Psoas muscle (tissue), 8 donors: ENCODE measurements around the gene CD4. TPM values are rescaled to one million over a fixed set of nuclear protein-coding genes. Genes with fewer than 3 reads are reported as not detected.
A peak's percentile ranks its signal among the peaks of the same experiment; 100 is the strongest.

Experiments used
- ATAC-seq, 4 donors: fragments of 200-7000 bp; cut with Tn5 transposase; one replicate each; pipeline ENCODE4 v1.9.1; 2020; ENCODE audit warnings: moderate library complexity in 3 of 4, mild to moderate bottlenecking in 2 of 4
- DNase-seq, 2 donors: peaks; one replicate each; pipeline ENCODE4 v3.0.0-alpha.2; 2020
- H3K27ac ChIP-seq: fragments of 200-600 bp; one replicate; pipeline ENCODE4 v1.8.0; 2022
- H3K27me3 ChIP-seq, 3 donors: fragments of 200-600 bp in 1 of 3; one replicate each; pipeline versions ENCODE4 v1.6.1 to v1.8.0; 2013 to 2022; ENCODE audit warnings: low read length in 2 of 3, mild to moderate bottlenecking in 2 of 3, moderate library complexity in 1 of 3; ENCODE audit not compliant: insufficient read depth in 3 of 3
- H3K36me3 ChIP-seq, 2 donors: fragments of 200-600 bp in 1 of 2; one replicate each; pipeline versions ENCODE4 v1.6.1 to v1.8.0; 2013 to 2022; ENCODE audit warnings: low read depth in 1 of 2, mild to moderate bottlenecking in 1 of 2, moderate library complexity in 1 of 2; ENCODE audit not compliant: insufficient read depth in 1 of 2
- H3K4me1 ChIP-seq: fragments of 200-600 bp; one replicate; pipeline ENCODE4 v1.8.0; 2022
- H3K4me3 ChIP-seq: fragments of 200-600 bp; one replicate; pipeline ENCODE4 v1.8.0; 2022; ENCODE audit warnings: mild to moderate bottlenecking
- H3K9me3 ChIP-seq: fragments of 200-600 bp; one replicate; pipeline ENCODE4 v1.8.0; 2022
- WGBS, 3 donors: extraction: QIAGEN DNeasy Blood & Tissue Kit; methylation state at CpG; one replicate each; pipeline versions ENCODE4 v1.1.6 to v1.1.7; 2013; 5-methylcytosine and 5-hydroxymethylcytosine counted together
- intact Hi-C, 2 donors: fragments of 100-400 bp; cut with DNase I; formaldehyde crosslinking; loops; one replicate each; pipeline versions ENCODE4 v1.11.0 to v1.14.2; 2022
- polyA plus RNA-seq, 3 donors: library from polyadenylated mRNA; stranded (reverse); fragments of 200-250 nt; gene quantifications; one replicate each; pipeline ENCODE4 v1.2.3, GENCODE V29; 2013
- total RNA-seq, 4 donors: library from RNA; stranded (reverse); fragmentation: NEBNext Ultra II Directional in 2 of 4; extraction: Animal tissue kit (Norgen Biotek cat#: 25700) in 2 of 4; gene quantifications; one replicate each; pipeline versions ENCODE4 v1.2.1 to v1.2.4, GENCODE V29; 2021 to 2023
- TF ChIP-seq, protein P1 (sequence below): fragments of 200-600 bp; IDR thresholded peaks from one replicate; pipeline ENCODE4 v1.8.0; 2022; ENCODE audit warnings: antibody characterized with exemption
- donor health status: healthy with polysubstance abuse.
- donor health status: DM: no; HTN: no; CAD: no; lungs with moderate emphysema.
- donor health status: Bipolar disorder and iron deficiency.
- donor health status: healthy.
- donor health status: DM: yes; HTN: yes; CAD: no.
- donor health status: DM: no; HTN: no; CAD: no.
- donor health status: DM: no; HTN: no; CAD: no.
- donor health status: DM: yes; HTN: yes; CAD: no.

CD4 gene
- total and polyA plus RNA-seq, 7 donors = 0.47 to 4.9 (median 2.3) TPM

DNA sequence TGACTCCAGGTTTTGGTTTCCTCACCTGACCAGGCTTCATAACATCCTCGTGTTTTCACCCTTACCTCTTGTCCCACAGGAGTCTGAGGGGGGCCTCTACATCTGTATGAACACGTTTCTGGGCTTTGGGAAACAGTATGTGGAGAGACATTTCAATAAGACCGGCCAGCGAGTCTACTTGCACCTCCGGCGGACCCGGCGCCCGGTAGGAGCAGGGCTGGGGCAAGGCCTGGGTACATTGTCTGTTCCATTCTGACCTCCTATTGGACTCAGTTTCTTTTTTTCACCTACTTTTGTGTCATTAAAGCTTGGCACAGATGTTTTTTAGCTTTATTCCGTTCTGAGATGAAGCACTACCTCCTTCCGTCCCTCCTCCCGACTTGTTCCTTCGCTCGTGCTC, 66.0 kb downstream of the CD4 start:
- TF ChIP-seq, protein P1, sequence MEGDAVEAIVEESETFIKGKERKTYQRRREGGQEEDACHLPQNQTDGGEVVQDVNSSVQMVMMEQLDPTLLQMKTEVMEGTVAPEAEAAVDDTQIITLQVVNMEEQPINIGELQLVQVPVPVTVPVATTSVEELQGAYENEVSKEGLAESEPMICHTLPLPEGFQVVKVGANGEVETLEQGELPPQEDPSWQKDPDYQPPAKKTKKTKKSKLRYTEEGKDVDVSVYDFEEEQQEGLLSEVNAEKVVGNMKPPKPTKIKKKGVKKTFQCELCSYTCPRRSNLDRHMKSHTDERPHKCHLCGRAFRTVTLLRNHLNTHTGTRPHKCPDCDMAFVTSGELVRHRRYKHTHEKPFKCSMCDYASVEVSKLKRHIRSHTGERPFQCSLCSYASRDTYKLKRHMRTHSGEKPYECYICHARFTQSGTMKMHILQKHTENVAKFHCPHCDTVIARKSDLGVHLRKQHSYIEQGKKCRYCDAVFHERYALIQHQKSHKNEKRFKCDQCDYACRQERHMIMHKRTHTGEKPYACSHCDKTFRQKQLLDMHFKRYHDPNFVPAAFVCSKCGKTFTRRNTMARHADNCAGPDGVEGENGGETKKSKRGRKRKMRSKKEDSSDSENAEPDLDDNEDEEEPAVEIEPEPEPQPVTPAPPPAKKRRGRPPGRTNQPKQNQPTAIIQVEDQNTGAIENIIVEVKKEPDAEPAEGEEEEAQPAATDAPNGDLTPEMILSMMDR = no peak
- intact Hi-C loops = no loop called here
- peak in 1 of 2 donors; percentile 39 for DNase-seq
- Histone ChIP-seq H3K4me1 (peaks cover 14% of the 10 kb centered on the region), H3K36me3 (peaks cover 12 to 59% of the 10 kb centered on the region in 2 donors), H3K4me3 (no peak overlapping the region), H3K27ac (no peak overlapping the region), H3K9me3 (no peaks in the 10 kb centered on the region), H3K27me3 (no peaks in the 10 kb centered on the region)
- WGBS, 3 donors = 90% methylated on average over 14 of the region's 14 CpGs
- no peak for ATAC-seq

DNA sequence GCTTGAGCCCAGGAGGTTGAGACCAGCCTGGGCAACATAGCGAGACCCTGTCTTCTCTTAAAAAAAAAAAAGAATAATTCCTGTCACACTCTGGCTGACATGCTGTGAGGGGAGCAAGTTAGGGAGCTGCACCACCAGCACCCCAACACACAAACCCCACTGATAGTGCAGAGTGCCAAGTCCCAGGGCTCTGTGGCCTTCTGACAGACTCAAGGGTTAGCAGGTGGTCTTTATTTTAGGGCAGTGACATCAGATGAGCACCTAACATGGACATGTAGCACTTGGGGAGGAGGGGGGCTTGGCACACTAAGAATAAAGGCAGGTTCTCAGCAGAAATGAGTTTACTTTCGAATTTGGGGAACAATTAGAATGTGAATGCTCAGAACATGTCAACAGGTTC, 69.5 kb downstream of the CD4 start:
- no peak for DNase-seq
- H3K27ac ChIP-seq = no peak overlapping the region
- no peak overlapping the region for H3K4me3 ChIP-seq
- no peak for ATAC-seq
- peaks cover 15 to 94% of the 10 kb centered on the region in 2 donors for H3K36me3 ChIP-seq
- peaks cover 3% of the 10 kb centered on the region for H3K4me1 ChIP-seq
- H3K27me3 ChIP-seq = no peaks in the 10 kb centered on the region
- TF ChIP-seq, protein P1 = no peak
- no peaks in the 10 kb centered on the region for H3K9me3 ChIP-seq
- 94 to 98% (median 96%) methylated on average over 2 of the region's 2 CpGs for WGBS, 3 donors
- intact Hi-C loops = no loop called here

DNA sequence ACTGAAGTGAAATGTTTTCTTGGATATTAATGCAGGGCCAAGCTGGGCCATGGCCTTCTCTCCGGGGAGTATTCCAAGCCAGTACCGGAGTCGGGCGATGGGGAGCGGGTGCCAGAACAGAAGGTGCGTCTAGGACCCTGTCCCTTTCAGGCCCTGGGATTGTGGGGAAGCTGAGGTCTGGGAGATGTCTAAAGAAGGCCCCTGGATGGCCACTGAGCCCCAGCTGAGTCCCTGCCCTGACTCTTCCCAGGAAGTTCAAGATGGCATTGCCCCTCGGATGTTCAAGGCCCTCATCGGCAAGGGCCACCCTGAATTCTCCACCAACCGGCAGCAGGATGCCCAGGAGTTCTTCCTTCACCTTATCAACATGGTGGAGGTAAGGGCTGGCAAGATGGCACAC, 70.8 kb downstream of the CD4 start:
- TF ChIP-seq, protein P1 = no peak
- H3K36me3 ChIP-seq = peaks cover 15 to 100% of the 10 kb centered on the region in 2 donors
- ATAC-seq (no peak), DNase-seq (no peak)
- intact Hi-C loops = loop anchor here in 1 of 2 donors (10.0 kb wide), 1 partner anchor 255 kb away; no protein-coding TSS in a partner anchor
- H3K27ac ChIP-seq = no peak overlapping the region
- H3K4me1 ChIP-seq = no peaks in the 10 kb centered on the region
- H3K27me3 ChIP-seq = no peaks in the 10 kb centered on the region
- 93 to 96% (median 94%) methylated on average over 9 of the region's 9 CpGs for WGBS, 3 donors
- H3K9me3 ChIP-seq = no peaks in the 10 kb centered on the region
- H3K4me3 ChIP-seq = no peak overlapping the region

DNA sequence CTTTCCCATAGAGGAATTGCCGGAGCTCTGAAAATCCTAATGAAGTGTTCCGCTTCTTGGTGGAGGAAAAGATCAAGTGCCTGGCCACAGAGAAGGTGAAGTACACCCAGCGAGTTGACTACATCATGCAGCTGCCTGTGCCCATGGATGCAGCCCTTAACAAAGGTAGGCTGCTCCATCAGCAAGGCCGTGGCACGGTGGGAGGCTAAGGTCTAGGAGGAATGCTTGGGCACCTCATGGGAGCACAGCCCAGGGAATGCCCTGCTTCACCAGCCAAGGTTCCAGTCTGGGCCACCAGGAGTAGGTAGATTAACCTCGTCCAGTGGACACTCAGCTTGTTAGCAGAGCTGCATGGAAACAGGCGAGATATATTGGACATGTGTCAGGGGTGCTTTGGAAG, 71.6 kb downstream of the CD4 start:
- intact Hi-C loops = loop anchor here in 1 of 2 donors (10.0 kb wide), 1 partner anchor 254 kb away; no protein-coding TSS in a partner anchor
- WGBS, 3 donors = 95 to 96% (median 96%) methylated on average over 7 of the region's 7 CpGs
- TF ChIP-seq, protein P1 = no peak

DNA sequence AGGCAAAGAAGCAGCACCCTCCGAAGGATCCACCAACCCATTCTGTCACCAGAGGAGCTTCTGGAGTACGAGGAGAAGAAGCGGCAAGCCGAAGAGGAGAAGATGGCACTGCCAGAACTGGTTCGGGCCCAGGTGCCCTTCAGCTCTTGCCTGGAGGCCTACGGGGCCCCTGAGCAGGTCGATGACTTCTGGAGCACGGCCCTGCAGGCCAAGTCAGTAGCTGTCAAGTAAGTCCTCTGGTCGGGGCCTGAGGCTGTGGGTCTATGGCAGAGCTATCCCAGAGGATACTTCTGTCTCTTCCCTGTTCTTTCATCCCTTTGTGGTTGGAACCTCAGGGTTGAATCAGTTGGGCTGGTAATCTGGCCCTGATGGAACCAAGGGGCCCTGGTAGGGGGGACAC, 72.1 kb downstream of the CD4 start:
- no peak for ATAC-seq
- WGBS, 3 donors = 90 to 98% (median 91%) methylated on average over 9 of the region's 9 CpGs
- Histone ChIP-seq H3K4me3 (no peak overlapping the region), H3K36me3 (peaks cover 15 to 100% of the 10 kb centered on the region in 2 donors), H3K27ac (no peak overlapping the region), H3K9me3 (no peaks in the 10 kb centered on the region), H3K27me3 (no peaks in the 10 kb centered on the region), H3K4me1 (no peaks in the 10 kb centered on the region)
- TF ChIP-seq, protein P1 = no peak
- intact Hi-C loops = loop anchor here in 1 of 2 donors (10.0 kb wide), 1 partner anchor 253 kb away; no protein-coding TSS in a partner anchor
- no peak for DNase-seq

More for the DNA sequence above, 71.6 kb downstream of the CD4 start:
- Histone ChIP-seq H3K4me1 (no peaks in the 10 kb centered on the region), H3K9me3 (no peaks in the 10 kb centered on the region), H3K36me3 (peaks cover 15 to 100% of the 10 kb centered on the region in 2 donors), H3K27me3 (no peaks in the 10 kb centered on the region), H3K4me3 (no peak overlapping the region), H3K27ac (no peak overlapping the region)
- no peak for DNase-seq
- no peak for ATAC-seq
